H1 (cell line): ENCODE measurements around the gene SNRPA1. TPM values are rescaled to one million over a fixed set of nuclear protein-coding genes. Genes with fewer than 3 reads are reported as not detected.

ENCODE experiments used
- CTCF ChIA-PET: fragments of 300-600 bp; sonication (Branson Sonifier 250); formaldehyde crosslinking; loops from one replicate; lab custom pipeline; 2021; ENCODE audit not compliant: partially characterized antibody; lab: Charles Lee
- POLR2A ChIA-PET: fragments of 300-600 bp; sonication (Branson Sonifier 250); formaldehyde crosslinking; loops from one replicate; lab custom pipeline; 2021; ENCODE audit warnings: inconsistent platforms; ENCODE audit not compliant: partially characterized antibody; lab: Charles Lee
- DNase-seq, 2 experiments: peaks; one replicate each; pipeline versions ENCODE4 v3.0.0 to v3.0.0-alpha.2; 2010 to 2022; ENCODE audit warnings: low spot score in 2 of 2, low read depth in 1 of 2, mixed read lengths in 1 of 2
- FAIRE-seq: peaks from 2 replicates; lab custom pipeline; 2011; peaks lifted over from hg19 to GRCh38; lab: Jason Lieb, UNC
- H2AFZ ChIP-seq: 2 replicates; pipeline ENCODE4 v1.8.1; 2012; ENCODE audit warnings: low read length, inconsistent platforms
- H2AK5ac ChIP-seq: 2 replicates; pipeline ENCODE4 v1.6.1; 2013; ENCODE audit warnings: low read depth, low read length
- H2BK120ac ChIP-seq: replicated peaks from 2 replicates; pipeline ENCODE3; 2013; ENCODE audit warnings: low read depth, low read length, inconsistent platforms
- H2BK12ac ChIP-seq: 2 replicates; pipeline ENCODE4 v1.6.1; 2013; ENCODE audit warnings: low read depth, low read length
- H2BK15ac ChIP-seq: 2 replicates; pipeline ENCODE4 v1.6.1; 2013; ENCODE audit warnings: low read length
- H2BK20ac ChIP-seq: 2 replicates; pipeline ENCODE4 v1.6.1; 2013; ENCODE audit warnings: low read length
- H2BK5ac ChIP-seq: 2 replicates; pipeline ENCODE4 v1.6.1; 2013; ENCODE audit warnings: low read depth, low read length
- H3K14ac ChIP-seq: 2 replicates; pipeline ENCODE4 v1.6.1; 2013; ENCODE audit warnings: inconsistent platforms; ENCODE audit not compliant: insufficient read length
- H3K18ac ChIP-seq: 2 replicates; pipeline ENCODE4 v1.6.1; 2013; ENCODE audit warnings: low read length; ENCODE audit errors: extremely low read depth
- H3K23ac ChIP-seq: 2 replicates; pipeline ENCODE4 v1.6.1; 2013; ENCODE audit warnings: inconsistent platforms; ENCODE audit not compliant: insufficient read length
- H3K23me2 ChIP-seq: 2 replicates; pipeline ENCODE4 v1.6.1; 2013; ENCODE audit warnings: low read depth, low read length
- H3K27ac ChIP-seq: 2 replicates; pipeline ENCODE4 v1.6.1; 2011; ENCODE audit warnings: low read depth, low read length, inconsistent platforms
- H3K27me3 ChIP-seq, 4 experiments: replicated peaks in 1 of 4; 1 replicate in 1 of 4; 2 replicates in 3 of 4; pipeline versions ENCODE4 v1.6.1 to v1.8.1; 2011 to 2013; ENCODE audit warnings: low read length in 3 of 4, mild to moderate bottlenecking in 3 of 4, inconsistent platforms in 2 of 4, mixed read lengths in 2 of 4, moderate library complexity in 1 of 4; ENCODE audit not compliant: control insufficient read depth in 3 of 4, insufficient read depth in 3 of 4; ENCODE audit errors: extremely low read depth in 1 of 4
- H3K36me3 ChIP-seq, 4 experiments: 2 replicates each; pipeline versions ENCODE4 v1.6.1 to v1.8.1; 2011 to 2013; ENCODE audit warnings: mild to moderate bottlenecking in 4 of 4, low read length in 3 of 4, moderate library complexity in 2 of 4, control low read depth in 1 of 4, inconsistent platforms in 1 of 4; ENCODE audit not compliant: insufficient read depth in 4 of 4, control insufficient read depth in 2 of 4
- H3K4ac ChIP-seq: replicated peaks from 2 replicates; pipeline ENCODE3; 2013; ENCODE audit warnings: low read length, low read depth, mixed read lengths, inconsistent platforms; ENCODE audit not compliant: insufficient read length
- H3K4me1 ChIP-seq, 4 experiments: replicated peaks in 1 of 4; 1 replicate in 1 of 4; 2 replicates in 3 of 4; pipeline versions ENCODE4 v1.6.1 to v1.8.1; 2011 to 2013; ENCODE audit warnings: low read length in 3 of 4, inconsistent platforms in 2 of 4, mixed read lengths in 1 of 4; ENCODE audit not compliant: insufficient read depth in 4 of 4, control insufficient read depth in 3 of 4
- H3K4me2 ChIP-seq, 2 experiments: 2 replicates each; pipeline versions ENCODE4 v1.6.1 to v1.8.1; 2011 to 2013; ENCODE audit warnings: low read depth in 2 of 2, low read length in 2 of 2, control low read depth in 1 of 2, inconsistent platforms in 1 of 2, mild to moderate bottlenecking in 1 of 2; ENCODE audit not compliant: insufficient read depth in 1 of 2
- H3K4me3 ChIP-seq, 4 experiments: fragments of 200-600, 300-600 bp in 1 of 4; sonication (generic), shearing (Covaris generic), sonication (Bioruptor Twin) in 1 of 4; 2 replicates each; pipeline versions ENCODE4 v1.5.1 to v1.8.1; 2011 to 2016; ENCODE audit warnings: low read length in 4 of 4, low read depth in 3 of 4, control low read depth in 2 of 4, inconsistent platforms in 2 of 4, mild to moderate bottlenecking in 2 of 4, mixed read lengths in 1 of 4, moderate library complexity in 1 of 4; ENCODE audit not compliant: insufficient read depth in 2 of 4; ENCODE audit errors: extremely low read depth in 1 of 4
- H3K56ac ChIP-seq: replicated peaks from 2 replicates; pipeline ENCODE3; 2013; ENCODE audit warnings: low read depth, mild to moderate bottlenecking, mixed read lengths, low read length, inconsistent platforms; ENCODE audit not compliant: insufficient read length
- H3K79me1 ChIP-seq: 2 replicates; pipeline ENCODE4 v1.6.1; 2013; ENCODE audit warnings: low read depth, low read length, control low read depth
- H3K79me2 ChIP-seq, 2 experiments: 2 replicates each; pipeline versions ENCODE4 v1.6.1 to v1.8.1; 2012 to 2013; ENCODE audit warnings: low read length in 2 of 2, mild to moderate bottlenecking in 2 of 2, inconsistent platforms in 1 of 2; ENCODE audit not compliant: insufficient read depth in 2 of 2, control insufficient read depth in 1 of 2
- H3K9ac ChIP-seq, 4 experiments: replicated peaks in 1 of 4; 1 replicate in 1 of 4; 2 replicates in 3 of 4; pipeline versions ENCODE4 v1.6.1 to v1.8.1; 2011 to 2013; ENCODE audit warnings: low read depth in 3 of 4, low read length in 3 of 4, control low read depth in 2 of 4, mild to moderate bottlenecking in 2 of 4, moderate library complexity in 2 of 4, inconsistent platforms in 1 of 4; ENCODE audit errors: extremely low read depth in 1 of 4
- H3K9me3 ChIP-seq, 2 experiments: 2 replicates each; pipeline versions ENCODE4 v1.6.1 to v1.8.1; 2012 to 2013; ENCODE audit warnings: mild to moderate bottlenecking in 2 of 2, moderate library complexity in 2 of 2, control low read depth in 1 of 2, inconsistent platforms in 1 of 2, low read depth in 1 of 2, low read length in 1 of 2, mixed read lengths in 1 of 2; ENCODE audit not compliant: insufficient read depth in 2 of 2
- H4K20me1 ChIP-seq, 2 experiments: replicated peaks in 1 of 2; 2 replicates each; pipeline versions ENCODE3 to v1.8.1; 2011 to 2013; ENCODE audit warnings: inconsistent platforms in 2 of 2, low read length in 2 of 2, mild to moderate bottlenecking in 1 of 2; ENCODE audit not compliant: insufficient read depth in 2 of 2, control insufficient read depth in 1 of 2
- H4K5ac ChIP-seq: 2 replicates; pipeline ENCODE4 v1.6.1; 2013; ENCODE audit warnings: low read length, low read depth, mixed read lengths, inconsistent platforms; ENCODE audit not compliant: insufficient read length
- H4K8ac ChIP-seq: 2 replicates; pipeline ENCODE4 v1.8.0; 2013; ENCODE audit warnings: mild to moderate bottlenecking, moderate library complexity, low read length, inconsistent platforms; ENCODE audit not compliant: insufficient read depth; ENCODE audit errors: extremely low read depth
- H4K91ac ChIP-seq: replicated peaks from 2 replicates; pipeline ENCODE3; 2013; ENCODE audit warnings: low read length, mixed read lengths, inconsistent platforms; ENCODE audit not compliant: insufficient read length
- BRCA1 ChIP-seq: IDR thresholded peaks from 2 replicates; pipeline ENCODE4 v1.6.1; 2012; ENCODE audit warnings: low read depth, low read length, improper control_type of control experiment
- CBX5 ChIP-seq: fragments of 300-800, 300-1000 bp; sonication (generic); IDR thresholded peaks from 2 replicates; pipeline ENCODE4 v1.7.1; 2016; ENCODE audit warnings: antibody characterized with exemption, low read length, low read depth
- CBX8 ChIP-seq: fragments of 300-800, 300-1000 bp; sonication (generic); IDR thresholded peaks from 2 replicates; pipeline ENCODE4 v1.7.1; 2016; ENCODE audit warnings: low read depth, low read length, borderline replicate concordance
- EGR1 ChIP-seq: IDR thresholded peaks from 2 replicates; pipeline ENCODE4 v1.6.1; 2011; ENCODE audit warnings: low read depth, low read length, borderline replicate concordance
- GTF2F1 ChIP-seq: IDR thresholded peaks from 2 replicates; pipeline ENCODE4 v1.6.1; 2012; ENCODE audit warnings: low read depth, low read length, improper control_type of control experiment, borderline replicate concordance
- KDM4A ChIP-seq: IDR thresholded peaks from one replicate; pipeline ENCODE4 v1.7.1; 2012; ENCODE audit warnings: low read depth, mild to moderate bottlenecking, moderate library complexity, low read length, inconsistent platforms; ENCODE audit not compliant: severe bottlenecking
- POLR2AphosphoS5 ChIP-seq: IDR thresholded peaks from 2 replicates; pipeline ENCODE4 v1.6.1; 2011; ENCODE audit warnings: low read depth, low read length
- SP4 ChIP-seq: IDR thresholded peaks from 2 replicates; pipeline ENCODE4 v1.6.1; 2012; ENCODE audit warnings: low read length, inconsistent platforms
- TAF1 ChIP-seq: IDR thresholded peaks from 2 replicates; pipeline ENCODE4 v1.6.1; 2011; ENCODE audit warnings: mild to moderate bottlenecking, low read depth, low read length
- WGBS, 2 experiments: shearing (Covaris generic) in 1 of 2; methylation state at CpG; one replicate each; pipeline versions ENCODE4 v1.1.6 to v1.1.7; 2013 to 2015; ENCODE audit warnings: low lambda C conversion rate in 2 of 2, mixed read lengths in 2 of 2, inconsistent platforms in 1 of 2, low coverage in 1 of 2, missing lambda C conversion rate in 1 of 2; ENCODE audit not compliant: insufficient replicate concordance in 2 of 2, insufficient coverage in 1 of 2, insufficient read length in 1 of 2; ENCODE audit errors: extremely low coverage in 1 of 2, missing lambda C conversion rate in 1 of 2; 5-methylcytosine and 5-hydroxymethylcytosine counted together
- polyA plus RNA-seq, 7 experiments: library from polyadenylated mRNA; depleted of rRNA in 3 of 7; stranded (reverse) in 5 of 7; unstranded in 2 of 7; fragments of >200 nt in 5 of 7; fragments of 200-250 nt in 2 of 7; gene quantifications; 1 replicate in 5 of 7; 2 replicates in 1 of 7; 4 replicates in 1 of 7; pipeline versions ENCODE4 v1.2.1 to v1.2.3, GENCODE V29; 2011 to 2013; ENCODE audit warnings: missing spikeins in 2 of 7, mixed read lengths in 2 of 7
- total RNA-seq: library from RNA; stranded (reverse); fragmentation: NEBNext Ultra II Directional; extraction: Animal tissue kit (Norgen Biotek cat#: 25700); gene quantifications from 2 replicates; pipeline ENCODE4 v1.2.1, GENCODE V29; 2021

SNRPA1 gene
- total and polyA plus RNA-seq, 2 of the 8 experiments (the other 6 are each of a cell fraction or from before 2014, with no cell fraction given), result 140 to 221 TPM

GRCh38 chr15:101310508-101310907 is 15.5 kb upstream of the SNRPA1 start:
- H3K4ac ChIP-seq, result no peak overlapping the region
- H3K23ac ChIP-seq, result no peak overlapping the region
- H2BK20ac ChIP-seq, result no peak overlapping the region
- H4K8ac ChIP-seq, result no peak overlapping the region
- no peak overlapping the region for H2AFZ ChIP-seq
- H2BK15ac ChIP-seq, result no peak overlapping the region
- no peaks in the 10 kb centered on the region for H3K79me1 ChIP-seq
- no peak overlapping the region for H3K9ac ChIP-seq
- no peak overlapping the region for H3K18ac ChIP-seq
- no peak overlapping the region for H3K4me2 ChIP-seq
- no peak overlapping the region for H2BK12ac ChIP-seq
- no peak for FAIRE-seq
- no peak overlapping the region for H2BK5ac ChIP-seq
- no peak overlapping the region for H4K5ac ChIP-seq
- H2AK5ac ChIP-seq, result no peak overlapping the region
- H3K27me3 ChIP-seq, result no peaks in the 10 kb centered on the region
- H3K36me3 ChIP-seq, result no peaks in the 10 kb centered on the region
- no peaks in the 10 kb centered on the region for H3K9me3 ChIP-seq
- H4K91ac ChIP-seq, result no peak overlapping the region
- POLR2A ChIA-PET, result no interaction called here
- no peak overlapping the region for H3K14ac ChIP-seq
- no peaks in the 10 kb centered on the region for H3K79me2 ChIP-seq
- CTCF ChIA-PET, result interaction anchor here (0.6 to 9.4 kb wide), 3 partner anchors 8 to 256 kb away, joined by 3 to 94 read pairs (median 5); no protein-coding TSS in a partner anchor
- H3K4me1 ChIP-seq, result peaks cover 0 to 5% (median 0%) of the 10 kb centered on the region in 4 experiments; a peak in 1 of 7 replicates
- H3K23me2 ChIP-seq, result no peaks in the 10 kb centered on the region
- H3K56ac ChIP-seq, result no peak overlapping the region
- H3K4me3 ChIP-seq, result no peak overlapping the region
- DNase-seq, result no peak
- WGBS, 2 experiments, result 89% methylated on average over 7 of the region's 7 CpGs; no CpG with 5 or more reads in 1 of the 2 experiments
- H4K20me1 ChIP-seq, result no peaks in the 10 kb centered on the region
- H3K27ac ChIP-seq, result no peak overlapping the region
- TF ChIP-seq CBX8 (no peak), KDM4A (no peak), GTF2F1 (no peak), EGR1 (no peak), POLR2AphosphoS5 (no peak), TAF1 (no peak), SP4 (no peak), BRCA1 (no peak), CBX5 (no peak)
- H2BK120ac ChIP-seq, result no peak overlapping the region
